Measurements from ENCODE around the gene TK2. TPM values are rescaled to one million over a fixed set of nuclear protein-coding genes. Genes with fewer than 3 reads are reported as not detected.

TK2 gene
- total and polyA plus RNA-seq, 2 donors (not counting 1 experiment from before 2014, with no cell fraction given) = 34.8 to 73.7 TPM

GRCh38 chr16:66587881-66588600 lies 38.1 kb upstream of the TK2 start:
- peak overlapping the region; percentile 40 for H3K4me2 ChIP-seq (ENCODE audit: extremely low read depth, insufficient read depth, low read length)
- no peaks in the 10 kb centered on the region for H3K79me2 ChIP-seq (ENCODE audit: control insufficient read depth, insufficient read depth, low read length)
- DNase-seq (ENCODE audit: low read depth in 2 of 2) = no peak
- no peaks in the 10 kb centered on the region for H4K20me1 ChIP-seq (ENCODE audit: control insufficient read depth, extremely low read depth, insufficient read depth, low read length)
- no peak overlapping the region for H3K4me3 ChIP-seq (replicated peaks in 1 of 4; ENCODE audit: control extremely low read depth in 1 of 4, insufficient read depth in 1 of 4, low read depth in 3 of 4, low read length in 4 of 4)
- TF ChIP-seq CTCF (conservative IDR thresholded peaks at IDR 0.05 in 1 of 2, IDR thresholded peaks at IDR 0.05 in 1 of 2; ENCODE audit: low read depth in 1 of 2, low read length in 2 of 2) (no peak), EZH2 (IDR thresholded peaks at IDR 0.05; ENCODE audit: low read length, missing control alignments) (no peak)
- no peak overlapping the region for H2AFZ ChIP-seq (ENCODE audit: low read length)
- no peaks in the 10 kb centered on the region for H3K4me1 ChIP-seq (ENCODE audit: control insufficient read depth, extremely low read depth, insufficient read depth, low read length)
- H3K9ac ChIP-seq (ENCODE audit: insufficient read depth, low read length) = no peak overlapping the region
- H3K9me3 ChIP-seq (ENCODE audit: control insufficient read depth, insufficient read depth, low read depth, low read length) = no peaks in the 10 kb centered on the region
- H3K36me3 ChIP-seq (ENCODE audit: control insufficient read depth, insufficient read depth, low read length) = no peaks in the 10 kb centered on the region
- H3K27ac ChIP-seq (ENCODE audit: insufficient read depth, low read length) = no peak overlapping the region
- H3K27me3 ChIP-seq (ENCODE audit: control insufficient read depth, insufficient read depth, low read length) = peaks cover 4% of the 10 kb centered on the region

GRCh38 chr16:66585481-66586239 lies 35.7 kb upstream of the TK2 start:
- no peak overlapping the region for H3K4me3 ChIP-seq (replicated peaks in 1 of 4; ENCODE audit: control extremely low read depth in 1 of 4, insufficient read depth in 1 of 4, low read depth in 3 of 4, low read length in 4 of 4)
- H4K20me1 ChIP-seq (ENCODE audit: control insufficient read depth, extremely low read depth, insufficient read depth, low read length) = no peaks in the 10 kb centered on the region
- no peak for TF ChIP-seq EZH2 (IDR thresholded peaks at IDR 0.05; ENCODE audit: low read length, missing control alignments)
- TF ChIP-seq CTCF (conservative IDR thresholded peaks at IDR 0.05 in 1 of 2, IDR thresholded peaks at IDR 0.05 in 1 of 2; ENCODE audit: low read depth in 1 of 2, low read length in 2 of 2) = no peak
- no peaks in the 10 kb centered on the region for H3K27me3 ChIP-seq (ENCODE audit: control insufficient read depth, insufficient read depth, low read length)
- no peaks in the 10 kb centered on the region for H3K79me2 ChIP-seq (ENCODE audit: control insufficient read depth, insufficient read depth, low read length)
- no peak overlapping the region for H2AFZ ChIP-seq (ENCODE audit: low read length)
- no peak overlapping the region for H3K4me2 ChIP-seq (ENCODE audit: extremely low read depth, insufficient read depth, low read length)
- no peaks in the 10 kb centered on the region for H3K9me3 ChIP-seq (ENCODE audit: control insufficient read depth, insufficient read depth, low read depth, low read length)
- no peak for DNase-seq (ENCODE audit: low read depth in 2 of 2)
- H3K9ac ChIP-seq (ENCODE audit: insufficient read depth, low read length) = no peak overlapping the region
- no peaks in the 10 kb centered on the region for H3K36me3 ChIP-seq (ENCODE audit: control insufficient read depth, insufficient read depth, low read length)
- H3K4me1 ChIP-seq (ENCODE audit: control insufficient read depth, extremely low read depth, insufficient read depth, low read length) = peaks cover 7% of the 10 kb centered on the region
- H3K27ac ChIP-seq (ENCODE audit: insufficient read depth, low read length) = no peak overlapping the region

- DNase-seq (ENCODE audit: low read depth in 2 of 2) = peak; percentile 9 to 68
- no peak overlapping the region for H3K9ac ChIP-seq (ENCODE audit: insufficient read depth, low read length)
- no peak for TF ChIP-seq CTCF (conservative IDR thresholded peaks at IDR 0.05 in 1 of 2, IDR thresholded peaks at IDR 0.05 in 1 of 2; ENCODE audit: low read depth in 1 of 2, low read length in 2 of 2)
- no peak for TF ChIP-seq EZH2 (IDR thresholded peaks at IDR 0.05; ENCODE audit: low read length, missing control alignments)
- H3K27ac ChIP-seq (ENCODE audit: insufficient read depth, low read length) = no peak overlapping the region
- no peaks in the 10 kb centered on the region for H4K20me1 ChIP-seq (ENCODE audit: control insufficient read depth, extremely low read depth, insufficient read depth, low read length)
- H2AFZ ChIP-seq (ENCODE audit: low read length) = no peak overlapping the region
- H3K4me2 ChIP-seq (ENCODE audit: extremely low read depth, insufficient read depth, low read length) = no peak overlapping the region
- H3K4me1 ChIP-seq (ENCODE audit: control insufficient read depth, extremely low read depth, insufficient read depth, low read length) = peaks cover 14% of the 10 kb centered on the region
- no peaks in the 10 kb centered on the region for H3K9me3 ChIP-seq (ENCODE audit: control insufficient read depth, insufficient read depth, low read depth, low read length)
- H3K27me3 ChIP-seq (ENCODE audit: control insufficient read depth, insufficient read depth, low read length) = peaks cover 20% of the 10 kb centered on the region
- no peak overlapping the region for H3K4me3 ChIP-seq (replicated peaks in 1 of 4; ENCODE audit: control extremely low read depth in 1 of 4, insufficient read depth in 1 of 4, low read depth in 3 of 4, low read length in 4 of 4)
- H3K36me3 ChIP-seq (ENCODE audit: control insufficient read depth, insufficient read depth, low read length) = no peaks in the 10 kb centered on the region
- H3K79me2 ChIP-seq (ENCODE audit: control insufficient read depth, insufficient read depth, low read length) = no peaks in the 10 kb centered on the region
Measured at GRCh38 chr16:66581246-66581952, 31.5 kb upstream of the TK2 start.

Measured in fibroblast of lung (primary cell).